Smooth muscle cell (in vitro differentiated cells): ENCODE data around the gene GLMP. TPM values are rescaled to one million over a fixed set of nuclear protein-coding genes. Genes with fewer than 3 reads are reported as not detected.

Source experiments
- DNase-seq: peaks from one replicate; lab custom pipeline; 2025; ENCODE audit not compliant: unreplicated experiment; lab: John Stamatoyannopoulos, UW
- H2AFZ ChIP-seq: fragments of 200-600 bp; sonication (generic); 2 replicates; pipeline ENCODE4 v1.6.0; 2016; ENCODE audit warnings: antibody characterized with exemption, low read depth, mild to moderate bottlenecking
- H3F3A ChIP-seq: fragments of 200-600 bp; sonication (generic); 2 replicates; pipeline ENCODE4 v1.6.0; 2017; ENCODE audit warnings: antibody characterized with exemption, low read depth
- H3K27ac ChIP-seq: fragments of 200-600 bp; sonication (generic); 2 replicates; pipeline ENCODE4 v1.5.1; 2016; ENCODE audit warnings: low read depth, mild to moderate bottlenecking
- H3K27me3 ChIP-seq: fragments of 200-600 bp; sonication (generic); 2 replicates; pipeline ENCODE4 v1.6.1; 2016; ENCODE audit warnings: low read depth, mild to moderate bottlenecking
- H3K36me3 ChIP-seq: fragments of 200-600 bp; sonication (generic); 2 replicates; pipeline ENCODE4 v1.5.1; 2016; ENCODE audit warnings: low read depth
- H3K4me1 ChIP-seq: fragments of 200-600 bp; sonication (generic); 2 replicates; pipeline ENCODE4 v1.5.1; 2016; ENCODE audit warnings: low read depth
- H3K4me2 ChIP-seq: fragments of 200-600 bp; sonication (generic); 2 replicates; pipeline ENCODE4 v1.6.0; 2016; ENCODE audit warnings: mild to moderate bottlenecking
- H3K4me3 ChIP-seq: fragments of 200-600 bp; sonication (generic); 2 replicates; pipeline ENCODE4 v1.5.1; 2016; ENCODE audit warnings: mild to moderate bottlenecking
- H3K79me2 ChIP-seq: fragments of 200-600 bp; sonication (generic); 2 replicates; pipeline ENCODE4 v1.6.0; 2016; ENCODE audit warnings: low read depth, mild to moderate bottlenecking
- H3K9ac ChIP-seq: fragments of 200-600 bp; sonication (generic); 2 replicates; pipeline ENCODE4 v1.6.0; 2016; ENCODE audit warnings: low read depth
- H3K9me3 ChIP-seq: fragments of 200-600 bp; sonication (generic); replicated peaks from 2 replicates; pipeline ENCODE4 v1.5.1; 2016; ENCODE audit warnings: low read depth
- H4K20me1 ChIP-seq: fragments of 200-600 bp; sonication (generic); 2 replicates; pipeline ENCODE4 v1.6.0; 2016; ENCODE audit warnings: low read depth
- WGBS: methylation state at CpG from one replicate; pipeline ENCODE4 v1.1.7; 2016; ENCODE audit warnings: low lambda C conversion rate; 5-methylcytosine and 5-hydroxymethylcytosine counted together
- polyA plus RNA-seq: library from polyadenylated mRNA; unstranded; fragments of >200 nt; fragmentation: Nextera tagmentation; extraction: Ambion mirVana; gene quantifications from 2 replicates; pipeline ENCODE4 v1.2.1, GENCODE V29; 2016
- total RNA-seq: library from RNA; depleted of rRNA; stranded (reverse); fragments of >200 nt; gene quantifications from 2 replicates; pipeline ENCODE4 v1.2.3, GENCODE V29; 2014
- TF ChIP-seq, protein P1 (sequence below): fragments of 200-600 bp; sonication (generic); IDR thresholded peaks from 2 replicates; pipeline ENCODE4 v1.5.1; 2017; ENCODE audit warnings: borderline replicate concordance, mild to moderate bottlenecking, antibody characterized with exemption; ENCODE audit not compliant: insufficient read depth, poor library complexity, severe bottlenecking

The GLMP gene
- total and polyA plus RNA-seq, 2 experiments from 2014 or later, result 62.4 to 85.8 TPM

- H3K4me3 ChIP-seq, result no peak overlapping the region
- peaks cover 7% of the 10 kb centered on the region for H3F3A ChIP-seq
- no peaks in the 10 kb centered on the region for H3K4me1 ChIP-seq
- TF ChIP-seq, protein P1, sequence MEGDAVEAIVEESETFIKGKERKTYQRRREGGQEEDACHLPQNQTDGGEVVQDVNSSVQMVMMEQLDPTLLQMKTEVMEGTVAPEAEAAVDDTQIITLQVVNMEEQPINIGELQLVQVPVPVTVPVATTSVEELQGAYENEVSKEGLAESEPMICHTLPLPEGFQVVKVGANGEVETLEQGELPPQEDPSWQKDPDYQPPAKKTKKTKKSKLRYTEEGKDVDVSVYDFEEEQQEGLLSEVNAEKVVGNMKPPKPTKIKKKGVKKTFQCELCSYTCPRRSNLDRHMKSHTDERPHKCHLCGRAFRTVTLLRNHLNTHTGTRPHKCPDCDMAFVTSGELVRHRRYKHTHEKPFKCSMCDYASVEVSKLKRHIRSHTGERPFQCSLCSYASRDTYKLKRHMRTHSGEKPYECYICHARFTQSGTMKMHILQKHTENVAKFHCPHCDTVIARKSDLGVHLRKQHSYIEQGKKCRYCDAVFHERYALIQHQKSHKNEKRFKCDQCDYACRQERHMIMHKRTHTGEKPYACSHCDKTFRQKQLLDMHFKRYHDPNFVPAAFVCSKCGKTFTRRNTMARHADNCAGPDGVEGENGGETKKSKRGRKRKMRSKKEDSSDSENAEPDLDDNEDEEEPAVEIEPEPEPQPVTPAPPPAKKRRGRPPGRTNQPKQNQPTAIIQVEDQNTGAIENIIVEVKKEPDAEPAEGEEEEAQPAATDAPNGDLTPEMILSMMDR, result no peak
- H3K27me3 ChIP-seq, result no peaks in the 10 kb centered on the region
- no peaks in the 10 kb centered on the region for H3K9me3 ChIP-seq
- 98% methylated on average over 7 of the region's 7 CpGs for WGBS
- no peak overlapping the region for H3K27ac ChIP-seq
- peaks cover 53% of the 10 kb centered on the region for H3K36me3 ChIP-seq
- DNase-seq, result no peak
- no peak overlapping the region for H3K4me2 ChIP-seq
- peaks cover 6% of the 10 kb centered on the region for H4K20me1 ChIP-seq
- H3K79me2 ChIP-seq, result peaks cover under 1% of the 10 kb centered on the region
- no peak overlapping the region for H3K9ac ChIP-seq
- H2AFZ ChIP-seq, result no peak overlapping the region
Observed at GRCh38 chr1:156316909-156317308, 21.4 kb upstream of the GLMP start.

- no peak for DNase-seq
- H3K9ac ChIP-seq, result no peak overlapping the region
- no peak overlapping the region for H3K4me3 ChIP-seq
- H3K4me2 ChIP-seq, result no peak overlapping the region
- H3K9me3 ChIP-seq, result no peaks in the 10 kb centered on the region
- H3K27ac ChIP-seq, result no peak overlapping the region
- no peaks in the 10 kb centered on the region for H3K79me2 ChIP-seq
- peaks cover 6% of the 10 kb centered on the region for H4K20me1 ChIP-seq
- TF ChIP-seq, protein P1, result no peak
- H2AFZ ChIP-seq, result no peak overlapping the region
- no peaks in the 10 kb centered on the region for H3F3A ChIP-seq
- H3K27me3 ChIP-seq, result no peaks in the 10 kb centered on the region
- peaks cover 24% of the 10 kb centered on the region for H3K36me3 ChIP-seq
- H3K4me1 ChIP-seq, result no peaks in the 10 kb centered on the region
- WGBS, result 96% methylated on average over 6 of the region's 6 CpGs
Observed at GRCh38 chr1:156310962-156311361, 15.5 kb upstream of the GLMP start.

DNA sequence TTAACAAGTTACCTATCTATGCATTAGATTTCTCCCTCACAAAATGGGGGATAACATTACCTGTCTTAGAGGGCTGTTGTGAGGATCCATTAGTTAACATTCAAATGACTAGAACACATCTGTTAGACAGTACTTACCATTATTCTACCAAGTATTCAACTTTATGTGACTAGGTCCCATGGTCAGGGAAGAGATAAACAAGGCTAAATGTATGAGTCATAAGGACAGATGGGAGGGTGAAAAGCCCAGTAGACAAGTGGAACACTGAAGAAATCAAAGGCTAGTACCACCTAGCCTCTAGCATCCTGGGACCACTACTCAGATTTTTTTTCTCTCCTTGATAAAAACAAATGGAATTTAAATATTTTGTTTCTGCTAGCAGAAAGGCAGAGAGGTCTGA lies 12.6 kb upstream of the GLMP start:
- Histone ChIP-seq H3K4me2 (no peak overlapping the region), H4K20me1 (peaks cover 6% of the 10 kb centered on the region), H3K27me3 (no peaks in the 10 kb centered on the region), H3K4me1 (no peaks in the 10 kb centered on the region), H3K27ac (no peak overlapping the region), H2AFZ (no peak overlapping the region), H3K79me2 (no peaks in the 10 kb centered on the region), H3F3A (no peaks in the 10 kb centered on the region), H3K36me3 (peaks cover 16% of the 10 kb centered on the region), H3K9ac (no peak overlapping the region), H3K9me3 (no peaks in the 10 kb centered on the region), H3K4me3 (no peak overlapping the region)
- TF ChIP-seq, protein P1, result no peak
- no peak for DNase-seq

- Histone ChIP-seq H3K27me3 (no peaks in the 10 kb centered on the region), H4K20me1 (peaks cover 6% of the 10 kb centered on the region), H3K4me1 (no peaks in the 10 kb centered on the region), H3F3A (no peaks in the 10 kb centered on the region), H3K9ac (no peak overlapping the region), H3K9me3 (no peaks in the 10 kb centered on the region), H3K4me3 (no peak overlapping the region), H3K36me3 (no peaks in the 10 kb centered on the region), H3K4me2 (no peak overlapping the region), H2AFZ (no peak overlapping the region), H3K27ac (no peak overlapping the region), H3K79me2 (no peaks in the 10 kb centered on the region)
- no peak for DNase-seq
- WGBS, result 83% methylated on average over 2 of the region's 2 CpGs
- TF ChIP-seq, protein P1, result no peak
Observed at GRCh38 chr1:156305215-156305614, 9.7 kb upstream of the GLMP start.
